ENCODE results near the gene MSI2. TPM values are rescaled to one million over a fixed set of nuclear protein-coding genes. Genes with fewer than 3 reads are reported as not detected.
A peak's percentile ranks its signal among the peaks of the same experiment; 100 is the strongest.

MSI2 gene
- total RNA-seq, 2 donors from 2014 or later, result 23.2 to 30.9 TPM

DNA sequence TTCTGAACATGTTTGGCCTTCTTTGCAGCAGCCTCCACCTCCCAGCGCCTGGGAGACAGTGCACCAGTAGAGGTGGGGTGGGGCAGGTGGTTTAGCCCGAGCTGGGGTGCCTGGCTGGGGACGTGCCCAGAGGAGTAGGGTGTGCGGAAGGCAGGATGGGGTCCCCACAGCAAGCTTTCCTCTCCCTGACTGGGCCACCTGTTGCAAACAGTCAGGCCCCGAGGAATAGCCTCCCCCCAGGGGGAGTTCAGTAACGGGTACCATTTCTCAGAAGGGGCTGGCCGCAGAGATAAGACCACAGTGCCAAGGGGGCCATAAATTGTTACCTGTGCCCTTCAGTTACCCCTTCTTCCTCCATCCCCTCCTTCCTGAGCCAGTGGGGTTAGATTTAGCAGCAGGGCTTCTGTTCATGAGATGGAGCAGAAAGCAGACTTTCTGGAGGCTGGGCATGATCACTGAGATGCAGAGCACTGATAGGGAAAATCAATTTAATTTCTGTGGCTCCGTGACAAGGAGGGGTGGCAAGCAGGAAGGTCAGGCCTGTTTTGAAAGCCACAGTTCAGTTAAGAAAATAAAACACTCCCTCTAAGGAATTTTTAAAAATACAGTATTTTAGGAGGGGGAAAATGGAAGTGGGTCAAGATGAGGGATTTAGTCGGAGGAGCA lies 181.9 kb downstream of the MSI2 start:
- DNase-seq (ENCODE audit: low spot score), result peak; percentile 72
- intact Hi-C loops (cut with DNase I), result loop anchor here in 1 of 2 donors (10.0 kb wide), 1 partner anchor 227 kb away; no protein-coding TSS in a partner anchor

GRCh38 chr17:57439651-57440050 lies 183.3 kb downstream of the MSI2 start:
- intact Hi-C loops (cut with DNase I), result loop anchor here in 1 of 2 donors (10.0 kb wide), 1 partner anchor 225 kb away; no protein-coding TSS in a partner anchor
- peak; percentile 12 for DNase-seq (ENCODE audit: low spot score)

- intact Hi-C loops (cut with DNase I), result no loop called here
- peak; percentile 87 for DNase-seq (ENCODE audit: low spot score)
Measured at GRCh38 chr17:57440522-57441269, 184.4 kb downstream of the MSI2 start.

- no peak for DNase-seq (ENCODE audit: low spot score)
- intact Hi-C loops (cut with DNase I), result no loop called here
Measured at GRCh38 chr17:57441270-57441600, 184.9 kb downstream of the MSI2 start.

GRCh38 chr17:57442401-57442823 lies 186.1 kb downstream of the MSI2 start:
- DNase-seq (ENCODE audit: low spot score), result peak; percentile 70
- intact Hi-C loops (cut with DNase I), result no loop called here

DNA sequence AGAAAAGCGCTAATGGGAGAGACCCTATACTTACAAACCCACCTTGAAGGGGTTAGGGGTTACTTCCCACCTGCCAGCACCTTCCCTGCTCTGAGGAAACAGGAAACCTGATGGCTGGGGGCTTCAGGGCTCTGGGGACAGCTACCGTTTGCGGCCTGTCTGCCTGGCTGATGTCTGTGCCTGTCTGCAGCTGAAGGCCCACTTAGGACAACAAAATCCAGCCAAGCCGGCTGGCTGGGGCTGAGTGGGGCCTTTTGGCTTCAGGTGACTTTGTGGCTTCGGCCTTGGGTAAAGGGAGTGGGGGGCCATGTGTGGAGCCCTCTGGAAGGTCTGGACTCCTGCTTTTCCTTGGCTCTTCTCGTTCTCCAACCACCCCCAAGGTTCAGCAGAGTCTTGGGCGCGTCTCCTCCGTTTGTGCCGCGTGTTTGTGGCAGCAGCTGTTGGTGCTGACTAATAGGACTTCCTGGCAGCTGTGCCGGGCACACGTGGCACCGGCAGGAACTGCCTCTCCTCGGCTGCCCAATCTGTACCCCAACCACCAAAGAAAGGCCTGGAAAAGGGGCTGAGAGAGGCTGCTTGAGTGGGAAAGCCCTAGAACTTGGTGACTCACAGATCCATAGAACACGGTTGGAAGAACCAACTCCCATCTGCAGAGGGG lies 186.7 kb downstream of the MSI2 start:
- intact Hi-C loops (cut with DNase I), result no loop called here
- DNase-seq (ENCODE audit: low spot score), result peak; percentile 85

GRCh38 chr17:57443781-57444180 lies 187.5 kb downstream of the MSI2 start:
- DNase-seq (ENCODE audit: low spot score), result no peak
- intact Hi-C loops (cut with DNase I), result no loop called here

- intact Hi-C loops (cut with DNase I), result no loop called here
- DNase-seq (ENCODE audit: low spot score), result peak; percentile 28
Measured at GRCh38 chr17:57444682-57445450, 188.5 kb downstream of the MSI2 start.

DNA sequence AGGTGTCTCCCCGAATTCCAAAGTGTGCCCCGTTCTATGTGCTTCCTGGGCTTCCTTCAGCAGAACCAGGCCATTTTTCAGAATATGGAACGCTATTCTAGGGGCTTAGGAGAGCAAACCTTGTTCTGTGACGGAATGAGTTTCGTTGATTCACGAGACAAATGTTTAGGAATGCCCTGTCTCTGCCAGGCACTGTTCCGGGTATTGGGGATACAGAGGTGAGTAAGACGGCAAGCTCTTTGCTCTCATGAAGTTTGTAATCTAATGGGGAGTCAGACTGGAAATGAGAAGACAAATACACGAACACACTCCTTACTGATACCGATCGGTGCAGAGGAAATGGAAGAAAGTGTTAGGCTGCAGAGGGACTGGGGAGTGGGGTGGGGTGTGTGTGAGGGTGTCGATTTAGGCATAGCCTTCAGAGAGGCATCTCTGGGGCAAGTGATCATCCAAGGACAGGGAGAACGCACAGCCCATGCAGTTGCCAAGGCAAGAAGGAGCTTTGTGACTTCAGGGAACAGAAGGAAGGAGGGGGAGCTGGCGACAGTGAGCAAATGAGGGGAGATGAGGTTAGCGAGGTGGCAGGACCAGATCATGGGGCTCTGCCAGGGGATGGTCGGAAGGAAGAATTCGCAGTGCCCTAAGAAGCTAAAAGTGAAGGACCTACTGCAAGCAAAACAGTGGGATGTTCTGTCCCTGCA lies 189.6 kb downstream of the MSI2 start:
- intact Hi-C loops (cut with DNase I), result no loop called here

GRCh38 chr17:57447357-57447989 lies 191.2 kb downstream of the MSI2 start:
- intact Hi-C loops (cut with DNase I), result no loop called here
- DNase-seq (ENCODE audit: low spot score), result peak; percentile 62

More for the DNA sequence above, 189.6 kb downstream of the MSI2 start:
- DNase-seq (ENCODE audit: low spot score), result peak; percentile 19

DNA sequence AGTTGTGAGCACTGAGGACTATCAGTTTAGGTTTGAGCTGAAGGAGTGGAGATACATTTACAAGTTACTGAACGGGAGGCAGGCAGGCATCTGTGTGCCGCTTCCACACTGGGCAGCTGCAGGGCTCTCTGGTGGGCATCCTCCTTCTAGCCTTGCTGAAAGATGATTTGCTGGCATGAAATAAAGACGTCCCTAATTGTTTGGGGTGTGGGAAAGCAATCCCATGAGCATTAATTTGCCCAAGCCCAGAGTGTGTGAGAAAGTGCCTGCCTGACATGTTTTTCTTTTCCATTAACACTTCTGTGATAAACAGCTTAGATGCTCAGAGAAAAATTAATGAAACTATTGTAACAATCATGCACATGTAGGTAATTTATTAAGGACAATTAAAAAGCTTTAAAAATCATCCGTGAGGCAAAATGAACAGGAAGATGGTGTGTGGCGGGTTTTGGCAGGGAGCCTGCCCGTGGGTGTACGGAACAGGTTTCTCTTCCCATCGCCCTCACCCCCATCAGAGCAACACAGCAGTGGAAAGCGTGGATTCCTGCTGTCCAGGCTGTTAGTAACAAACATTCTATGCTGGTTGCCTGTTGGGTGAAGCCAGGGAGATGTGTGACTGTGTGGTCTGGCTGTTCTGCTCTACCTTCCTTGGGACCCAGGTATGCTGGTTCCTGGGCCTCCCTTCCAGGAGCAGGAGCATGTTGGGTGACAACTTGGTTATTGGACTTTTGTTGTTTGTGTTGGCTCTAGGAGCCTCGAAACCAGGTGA lies 191.9 kb downstream of the MSI2 start:
- DNase-seq (ENCODE audit: low spot score), result peak; percentile 49
- intact Hi-C loops (cut with DNase I), result no loop called here

- intact Hi-C loops (cut with DNase I), result no loop called here
- DNase-seq (ENCODE audit: low spot score), result no peak
Measured at GRCh38 chr17:57448759-57449283, 192.5 kb downstream of the MSI2 start.

- no peak for DNase-seq (ENCODE audit: low spot score)
- intact Hi-C loops (cut with DNase I), result no loop called here
Measured at GRCh38 chr17:57451191-57451590, 194.9 kb downstream of the MSI2 start.

- intact Hi-C loops (cut with DNase I), result no loop called here
Measured at GRCh38 chr17:57451643-57452042, 195.3 kb downstream of the MSI2 start.

DNA sequence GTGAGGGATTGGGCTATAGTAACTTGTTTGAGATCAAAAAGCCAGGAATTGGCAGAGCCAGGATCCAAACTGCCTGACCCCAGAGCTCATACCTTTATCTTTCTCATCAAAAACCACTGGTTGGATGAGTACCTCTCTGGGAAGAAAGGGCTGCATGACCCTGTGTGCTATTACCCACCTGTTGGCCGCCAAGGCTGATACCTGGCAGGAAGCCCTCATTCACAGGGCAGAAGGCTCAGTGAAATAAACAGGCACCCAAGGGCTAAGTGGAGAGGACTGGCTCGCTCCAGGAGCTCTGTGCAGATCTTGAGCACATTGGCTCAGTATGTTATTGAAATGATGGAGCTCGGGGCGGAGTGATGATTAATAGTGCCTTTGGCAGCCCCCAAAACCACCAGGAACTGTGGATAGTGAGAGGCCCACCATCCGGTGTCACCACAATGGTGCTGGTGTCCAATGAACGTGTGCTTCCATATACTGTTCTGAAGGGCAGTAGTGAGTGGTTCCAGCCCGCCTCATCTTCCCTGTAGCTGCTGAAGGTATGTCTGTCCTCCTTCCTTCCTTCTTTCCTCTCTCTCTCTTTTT lies 197.6 kb downstream of the MSI2 start:
- intact Hi-C loops (cut with DNase I), result no loop called here
- no peak for DNase-seq (ENCODE audit: low spot score)

More at GRCh38 chr17:57451643-57452042, 195.3 kb downstream of the MSI2 start:
- DNase-seq (ENCODE audit: low spot score), result no peak

DNA sequence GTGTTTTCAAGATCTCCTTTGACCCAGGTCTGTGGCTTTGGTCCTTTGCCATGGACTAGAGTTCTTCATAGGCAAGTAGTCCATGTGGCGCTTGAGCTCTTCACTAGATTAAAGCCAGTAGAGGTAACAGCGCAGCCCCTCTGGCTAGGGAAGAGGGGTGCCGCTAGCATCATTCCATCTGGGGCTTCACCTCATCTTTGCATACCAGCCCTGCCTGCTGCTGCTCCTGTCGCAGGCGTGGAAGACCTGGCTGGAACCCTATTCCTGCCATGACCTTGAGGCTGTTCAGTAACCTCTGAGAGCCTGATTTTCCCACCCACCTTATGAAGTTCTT lies 198.4 kb downstream of the MSI2 start:
- intact Hi-C loops (cut with DNase I), result no loop called here
- DNase-seq (ENCODE audit: low spot score), result no peak
